Stimulated activated CD8-positive, alpha-beta memory T cell treated with anti-CD3 and anti-CD28 coated beads, Interleukin-4, amount 100 ng/mL, for 4 hours (primary cell): ENCODE data around the gene PROM1.

Experiments
- DNase-seq, 2 donors: peaks; one replicate each; pipeline ENCODE4 v3.0.0-alpha.2; 2020; ENCODE audit warnings: low read depth in 2 of 2, low spot score in 1 of 2

PROM1 gene

GRCh38 chr4:16029886-16030285 is 53.9 kb downstream of the PROM1 start:
- no peak for DNase-seq

DNA sequence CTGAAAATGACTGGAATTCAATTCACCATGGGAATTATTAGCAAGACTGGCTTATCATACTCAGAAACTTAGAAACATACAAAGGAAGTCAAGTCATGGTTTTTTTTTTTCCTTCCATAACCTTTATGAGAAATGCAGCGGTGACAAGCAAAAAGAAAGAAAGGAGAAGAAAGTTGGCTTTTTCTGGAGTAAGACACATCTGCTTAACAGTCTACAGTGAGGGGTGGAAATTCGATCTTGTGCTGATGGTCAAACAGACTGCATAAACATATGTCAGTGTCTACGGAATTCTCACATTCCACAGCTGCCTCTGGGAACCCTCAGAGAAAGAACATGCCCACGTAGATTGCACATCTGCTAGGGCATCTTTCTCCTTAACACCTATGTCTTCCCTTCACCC is 54.6 kb downstream of the PROM1 start:
- no peak for DNase-seq

- DNase-seq = no peak
Observed at GRCh38 chr4:16027626-16028025, 56.2 kb downstream of the PROM1 start.

GRCh38 chr4:16027114-16027513 is 56.7 kb downstream of the PROM1 start:
- DNase-seq = no peak

GRCh38 chr4:16026160-16026761 is 57.6 kb downstream of the PROM1 start:
- no peak for DNase-seq

GRCh38 chr4:16025268-16025667 is 58.6 kb downstream of the PROM1 start:
- DNase-seq = no peak

DNA sequence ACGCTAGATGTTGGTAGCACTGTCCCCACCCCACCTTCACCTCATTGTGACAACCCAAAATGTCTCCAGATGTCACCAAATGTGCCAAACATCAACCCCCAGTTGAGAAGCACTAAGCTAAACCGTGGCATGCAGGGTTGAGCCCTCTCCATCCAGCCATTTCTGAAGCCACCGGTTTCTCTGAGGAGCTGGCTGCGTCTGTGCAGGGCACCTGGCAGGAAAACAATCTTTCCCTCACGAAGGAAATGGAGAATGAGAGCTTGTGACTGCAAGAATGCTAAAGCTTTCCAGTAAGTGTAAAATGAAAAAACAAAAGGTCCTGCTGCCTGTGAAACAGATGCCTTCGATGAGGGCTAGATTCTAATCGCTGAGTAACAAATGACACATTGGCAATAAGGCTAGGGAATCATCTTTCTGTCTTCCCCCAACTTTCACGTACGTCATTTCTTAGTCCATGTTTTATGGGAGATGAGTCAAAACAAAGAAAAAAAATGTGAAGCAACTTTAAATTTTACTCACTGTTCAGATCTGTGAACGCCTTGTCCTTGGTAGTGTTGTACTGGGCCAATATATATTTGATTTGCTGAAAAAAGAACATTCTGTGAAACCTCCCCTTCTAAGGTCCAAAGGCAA is 59.9 kb downstream of the PROM1 start:
- no peak for DNase-seq

GRCh38 chr4:16021804-16022560 is 61.8 kb downstream of the PROM1 start:
- no peak for DNase-seq

GRCh38 chr4:16019649-16020048 is 64.2 kb downstream of the PROM1 start:
- no peak for DNase-seq

DNA sequence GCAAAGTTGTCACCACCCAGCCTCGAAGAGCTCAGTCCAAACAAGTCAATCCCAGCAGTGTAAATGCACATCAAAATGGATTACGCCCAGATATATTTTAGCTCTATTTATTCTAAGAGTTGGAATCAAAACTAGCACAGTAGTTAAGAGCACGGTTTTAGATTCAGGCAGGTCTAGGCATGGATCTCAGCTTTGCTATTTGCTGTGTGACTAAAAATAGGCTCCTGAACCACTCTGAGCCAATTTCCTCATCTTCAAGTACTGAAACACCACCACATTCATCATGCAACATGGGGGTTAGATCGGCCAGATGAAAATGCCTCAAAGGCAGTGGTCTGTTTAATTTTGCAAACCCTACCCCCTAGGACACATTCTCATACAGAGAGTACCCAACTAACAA is 65.0 kb downstream of the PROM1 start:
- no peak for DNase-seq

DNA sequence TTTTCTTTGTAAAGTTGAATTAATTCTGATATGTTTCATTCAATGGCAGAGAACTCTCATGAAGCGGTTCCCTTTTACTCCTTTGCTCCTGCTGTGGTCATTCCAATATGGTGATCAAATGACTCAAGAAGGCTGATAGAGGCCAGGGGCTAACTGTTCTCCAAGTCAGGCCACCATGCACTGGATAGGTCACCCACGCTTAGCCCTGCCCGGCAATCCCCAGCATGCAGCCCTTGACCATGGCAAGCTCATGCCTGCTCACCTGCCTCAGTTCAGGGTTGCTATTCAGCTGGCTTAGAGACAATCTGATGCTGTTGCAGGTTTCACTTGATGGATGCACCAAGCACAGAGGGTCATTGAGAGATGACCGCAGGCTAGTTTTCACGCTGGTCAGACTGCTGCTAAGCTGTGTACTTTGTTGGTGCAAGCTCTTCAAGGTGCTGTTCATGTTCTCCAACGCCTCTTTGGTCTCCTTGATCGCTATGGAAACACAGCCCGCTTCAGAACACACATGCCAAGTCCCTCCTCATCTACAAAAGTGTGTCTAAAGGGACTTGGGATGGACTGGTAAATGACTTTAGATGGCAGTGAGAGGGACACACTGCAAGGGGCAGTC is 65.7 kb downstream of the PROM1 start:
- DNase-seq = no peak

- no peak for DNase-seq
Observed at GRCh38 chr4:16016536-16016935, 67.3 kb downstream of the PROM1 start.

GRCh38 chr4:16011173-16011572 is 72.7 kb downstream of the PROM1 start:
- no peak for DNase-seq

DNA sequence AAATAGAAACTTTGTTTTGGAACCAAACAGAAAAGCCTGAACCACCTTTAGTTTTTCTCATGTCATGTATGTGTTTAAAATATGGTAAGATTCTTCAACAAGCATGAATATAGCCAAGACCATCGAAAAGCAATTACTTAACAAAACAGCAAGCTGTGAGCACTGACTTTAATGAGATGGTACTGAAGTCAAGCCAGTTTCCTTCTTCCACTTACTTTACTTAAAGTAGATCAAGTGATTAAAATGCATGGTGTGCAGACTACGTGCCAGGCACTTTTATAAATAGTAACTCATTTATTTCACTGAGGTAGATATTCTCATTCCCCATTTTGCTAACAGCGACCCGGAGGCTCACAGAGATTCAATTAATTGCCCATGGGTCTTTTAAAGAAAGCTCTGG is 74.7 kb downstream of the PROM1 start:
- no peak for DNase-seq

- DNase-seq = no peak
Observed at GRCh38 chr4:16007471-16008095, 76.2 kb downstream of the PROM1 start.

DNA sequence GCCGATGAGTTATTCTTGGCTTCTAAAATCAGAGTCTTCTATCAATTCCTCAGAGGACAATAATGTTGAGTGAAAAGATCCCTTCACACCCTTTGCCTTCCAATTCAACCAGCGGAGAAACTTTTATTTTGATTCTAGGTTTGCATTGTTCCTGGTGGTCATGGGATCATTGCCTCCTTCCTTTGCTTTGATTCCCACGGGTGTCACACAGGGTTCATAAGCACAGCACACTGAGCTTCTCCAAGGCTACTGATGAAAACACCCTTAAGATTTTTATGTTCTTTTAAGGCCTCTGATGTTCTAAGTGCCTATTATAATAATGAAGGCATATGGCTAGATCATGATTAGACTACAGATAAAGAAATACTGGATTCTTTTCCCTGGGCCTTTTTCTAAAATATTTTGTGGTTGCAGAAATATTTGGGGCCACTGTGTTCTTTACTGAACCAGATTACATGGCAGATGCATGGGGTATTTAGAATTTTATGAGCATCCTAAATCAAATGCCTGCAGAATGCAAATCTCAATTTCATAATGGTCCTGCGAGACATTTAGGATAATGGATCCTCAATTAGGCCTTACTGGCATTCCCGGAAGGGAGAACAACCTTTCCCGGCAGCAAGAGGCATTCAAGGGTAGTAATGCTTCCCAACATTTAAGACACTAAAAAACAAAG is 76.9 kb downstream of the PROM1 start:
- no peak for DNase-seq

GRCh38 chr4:16005676-16006075 is 78.1 kb downstream of the PROM1 start:
- DNase-seq = no peak

DNA sequence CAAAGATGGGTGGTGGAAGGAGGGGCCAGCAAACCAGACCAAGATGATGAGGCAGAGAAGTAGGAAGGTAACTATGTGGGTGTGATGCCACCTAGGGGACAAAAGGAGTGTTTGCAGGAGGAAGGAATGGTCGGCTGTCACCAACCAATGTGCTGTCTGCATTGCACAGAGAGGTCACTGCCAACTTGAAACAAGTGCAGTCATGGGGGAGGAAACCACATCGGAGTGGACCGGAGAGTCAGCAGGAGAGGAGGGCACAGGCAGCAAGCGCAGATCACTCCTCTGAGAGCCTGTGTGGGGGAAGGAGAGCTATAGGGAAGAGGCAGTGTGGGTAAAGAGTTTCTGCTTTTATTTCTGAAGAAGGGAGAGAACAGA is 82.4 kb downstream of the PROM1 start:
- DNase-seq = peak; percentile 5 to 7

DNA sequence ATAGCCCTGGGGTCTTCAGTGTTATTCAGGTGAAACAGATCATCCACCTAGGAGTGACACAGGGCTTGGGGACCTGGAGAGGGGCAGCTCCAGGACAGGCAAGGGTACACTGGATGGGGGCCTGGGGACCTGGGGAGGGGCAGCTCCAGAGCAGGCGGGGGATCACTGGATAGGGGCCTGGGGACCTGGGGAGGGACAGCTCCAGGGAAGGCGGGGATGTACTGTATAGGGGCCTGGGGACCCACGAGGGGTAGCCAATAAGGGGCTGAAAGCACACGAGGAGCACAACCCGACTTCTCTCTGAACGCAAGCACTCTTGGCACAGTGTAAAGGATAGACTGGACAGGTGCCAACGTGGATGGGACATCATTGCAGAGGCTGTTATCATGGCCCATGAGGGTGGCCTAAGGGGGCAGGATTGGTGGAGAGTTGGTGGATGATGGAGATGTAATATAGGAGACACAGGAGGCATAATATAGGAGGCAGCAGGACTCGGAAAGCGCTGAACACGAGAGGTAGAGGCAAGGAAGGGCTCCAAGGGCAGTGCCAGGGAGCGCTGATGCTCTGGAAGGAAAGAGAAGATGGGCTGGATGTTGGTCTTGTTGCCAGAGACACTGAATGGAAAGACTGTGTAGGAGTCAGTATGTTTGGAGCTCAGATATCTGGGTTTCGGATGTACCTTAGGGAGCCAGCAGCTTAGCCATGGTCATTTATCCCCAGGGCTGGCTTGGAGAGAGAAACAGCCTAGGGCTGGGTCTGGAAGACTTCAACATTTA is 82.9 kb downstream of the PROM1 start:
- DNase-seq = no peak

DNA sequence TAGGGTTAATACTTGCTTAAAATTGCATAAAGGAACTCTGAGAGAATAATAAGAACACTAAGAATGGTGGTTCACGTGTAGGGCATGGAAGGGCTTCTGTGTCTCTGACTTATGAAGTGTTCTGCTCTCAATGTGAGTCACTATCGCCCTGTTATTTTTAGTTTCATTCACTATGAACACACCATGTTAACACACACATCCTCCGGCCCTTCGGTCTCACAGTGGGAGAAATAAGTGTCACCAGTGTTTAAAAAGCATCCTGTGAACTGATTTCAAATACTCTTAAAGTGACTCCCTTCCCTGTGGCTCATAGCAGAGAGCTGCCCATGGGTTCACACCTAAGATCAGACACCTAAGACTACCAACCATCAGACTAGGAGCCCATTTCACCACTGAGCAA is 87.0 kb downstream of the PROM1 start:
- DNase-seq = no peak
